ENCODE results near the gene F2R.
A peak's percentile ranks its signal among the peaks of the same experiment; 100 is the strongest.

Gene F2R

GRCh38 chr5:76751291-76751690 is 35.4 kb downstream of the F2R start:
- Histone ChIP-seq H4K91ac (ENCODE audit: low read length) (no peak overlapping the region), H4K8ac (ENCODE audit: low read length) (no peak overlapping the region), H3K4me3 (ENCODE audit: insufficient read depth in 1 of 2, low read depth in 1 of 2, low read length in 2 of 2) (no peak overlapping the region), H3K4me1 (ENCODE audit: control insufficient read depth, insufficient read depth, low read depth, low read length) (no peaks in the 10 kb centered on the region), H3K27me3 (ENCODE audit: control insufficient read depth in 1 of 2, insufficient read depth in 1 of 2, low read length in 2 of 2) (no peaks in the 10 kb centered on the region), H2AK5ac (ENCODE audit: low read length, severe bottlenecking) (no peak overlapping the region), H3K9ac (ENCODE audit: low read length) (no peak overlapping the region), H2BK15ac (ENCODE audit: low read depth, poor library complexity, severe bottlenecking) (no peak overlapping the region), H3K4me2 (ENCODE audit: low read length, poor library complexity, severe bottlenecking) (no peak overlapping the region), H2BK5ac (ENCODE audit: low read depth, low read length, poor library complexity, severe bottlenecking) (no peak overlapping the region), H3K9me3 (ENCODE audit: control insufficient read depth, low read length) (no peaks in the 10 kb centered on the region), H3K27ac (ENCODE audit: low read length, poor library complexity, severe bottlenecking) (no peak overlapping the region), H2BK12ac (ENCODE audit: low read length in 2 of 2) (no peak overlapping the region), H3K23ac (ENCODE audit: low read length in 2 of 2) (no peak overlapping the region), H3K36me3 (ENCODE audit: control insufficient read depth in 1 of 2, insufficient read depth in 2 of 2, low read depth in 1 of 2, low read length in 2 of 2) (no peaks in the 10 kb centered on the region), H2AFZ (ENCODE audit: low read depth, low read length) (no peak overlapping the region), H3K14ac (ENCODE audit: low read length in 2 of 2) (no peak overlapping the region), H3K18ac (ENCODE audit: low read depth in 1 of 2, low read length in 2 of 2) (no peak overlapping the region), H3K79me1 (replicated peaks; ENCODE audit: low read length, poor library complexity, severe bottlenecking) (no peaks in the 10 kb centered on the region), H3K4ac (ENCODE audit: low read depth in 1 of 2, low read length in 2 of 2) (no peak overlapping the region), H2BK120ac (ENCODE audit: low read depth, low read length) (no peak overlapping the region)
- DNase-seq, result no peak
- 88% methylated on average over 5 of the region's 5 CpGs for WGBS

- Histone ChIP-seq H3K9me3 (ENCODE audit: control insufficient read depth, low read length) (no peaks in the 10 kb centered on the region), H2BK12ac (ENCODE audit: low read length in 2 of 2) (no peak overlapping the region), H2BK120ac (ENCODE audit: low read depth, low read length) (no peak overlapping the region), H2AK5ac (ENCODE audit: low read length, severe bottlenecking) (no peak overlapping the region), H3K27me3 (ENCODE audit: control insufficient read depth in 1 of 2, insufficient read depth in 1 of 2, low read length in 2 of 2) (peaks cover 0 to 2% of the 10 kb centered on the region in 2 experiments), H3K4me1 (ENCODE audit: control insufficient read depth, insufficient read depth, low read depth, low read length) (no peaks in the 10 kb centered on the region), H2BK5ac (ENCODE audit: low read depth, low read length, poor library complexity, severe bottlenecking) (no peak overlapping the region), H3K36me3 (ENCODE audit: control insufficient read depth in 1 of 2, insufficient read depth in 2 of 2, low read depth in 1 of 2, low read length in 2 of 2) (no peaks in the 10 kb centered on the region), H3K4ac (ENCODE audit: low read depth in 1 of 2, low read length in 2 of 2) (no peak overlapping the region), H3K4me2 (ENCODE audit: low read length, poor library complexity, severe bottlenecking) (no peak overlapping the region), H3K27ac (ENCODE audit: low read length, poor library complexity, severe bottlenecking) (no peak overlapping the region), H3K79me1 (replicated peaks; ENCODE audit: low read length, poor library complexity, severe bottlenecking) (no peaks in the 10 kb centered on the region), H4K8ac (ENCODE audit: low read length) (no peak overlapping the region), H2BK15ac (ENCODE audit: low read depth, poor library complexity, severe bottlenecking) (no peak overlapping the region), H3K23ac (ENCODE audit: low read length in 2 of 2) (no peak overlapping the region), H3K18ac (ENCODE audit: low read depth in 1 of 2, low read length in 2 of 2) (no peak overlapping the region), H4K91ac (ENCODE audit: low read length) (no peak overlapping the region), H3K9ac (ENCODE audit: low read length) (no peak overlapping the region), H3K4me3 (ENCODE audit: insufficient read depth in 1 of 2, low read depth in 1 of 2, low read length in 2 of 2) (no peak overlapping the region), H2AFZ (ENCODE audit: low read depth, low read length) (no peak overlapping the region), H3K14ac (ENCODE audit: low read length in 2 of 2) (no peak overlapping the region)
- no peak for DNase-seq
- WGBS, result 77% methylated on average over 3 of the region's 3 CpGs
Measured at GRCh38 chr5:76754668-76755078, 38.7 kb downstream of the F2R start.

GRCh38 chr5:76755779-76756637 is 40.1 kb downstream of the F2R start:
- Histone ChIP-seq H3K27me3 (ENCODE audit: control insufficient read depth in 1 of 2, insufficient read depth in 1 of 2, low read length in 2 of 2) (peaks cover 0 to 2% of the 10 kb centered on the region in 2 experiments), H4K91ac (ENCODE audit: low read length) (no peak overlapping the region), H3K4ac (ENCODE audit: low read depth in 1 of 2, low read length in 2 of 2) (no peak overlapping the region), H3K4me2 (ENCODE audit: low read length, poor library complexity, severe bottlenecking) (no peak overlapping the region), H3K14ac (ENCODE audit: low read length in 2 of 2) (no peak overlapping the region), H3K4me3 (ENCODE audit: insufficient read depth in 1 of 2, low read depth in 1 of 2, low read length in 2 of 2) (no peak overlapping the region), H2AFZ (ENCODE audit: low read depth, low read length) (no peak overlapping the region), H3K23ac (ENCODE audit: low read length in 2 of 2) (no peak overlapping the region), H3K36me3 (ENCODE audit: control insufficient read depth in 1 of 2, insufficient read depth in 2 of 2, low read depth in 1 of 2, low read length in 2 of 2) (no peaks in the 10 kb centered on the region), H4K8ac (ENCODE audit: low read length) (no peak overlapping the region), H2BK15ac (ENCODE audit: low read depth, poor library complexity, severe bottlenecking) (no peak overlapping the region), H2BK12ac (ENCODE audit: low read length in 2 of 2) (peak overlapping the region in 1 of 2 experiments; percentile 57), H2AK5ac (ENCODE audit: low read length, severe bottlenecking) (no peak overlapping the region), H3K4me1 (ENCODE audit: control insufficient read depth, insufficient read depth, low read depth, low read length) (no peaks in the 10 kb centered on the region), H3K18ac (ENCODE audit: low read depth in 1 of 2, low read length in 2 of 2) (peak overlapping the region in 1 of 2 experiments; percentile 60), H2BK5ac (ENCODE audit: low read depth, low read length, poor library complexity, severe bottlenecking) (no peak overlapping the region), H3K9ac (ENCODE audit: low read length) (no peak overlapping the region), H2BK120ac (ENCODE audit: low read depth, low read length) (no peak overlapping the region), H3K27ac (ENCODE audit: low read length, poor library complexity, severe bottlenecking) (no peak overlapping the region), H3K9me3 (ENCODE audit: control insufficient read depth, low read length) (no peaks in the 10 kb centered on the region), H3K79me1 (replicated peaks; ENCODE audit: low read length, poor library complexity, severe bottlenecking) (no peaks in the 10 kb centered on the region)
- no peak for DNase-seq
- WGBS, result 94% methylated on average over 11 of the region's 11 CpGs

- Histone ChIP-seq H2BK120ac (ENCODE audit: low read depth, low read length) (no peak overlapping the region), H3K36me3 (ENCODE audit: control insufficient read depth in 1 of 2, insufficient read depth in 2 of 2, low read depth in 1 of 2, low read length in 2 of 2) (no peaks in the 10 kb centered on the region), H3K9me3 (ENCODE audit: control insufficient read depth, low read length) (no peaks in the 10 kb centered on the region), H2BK12ac (ENCODE audit: low read length in 2 of 2) (no peak overlapping the region), H4K8ac (ENCODE audit: low read length) (no peak overlapping the region), H3K9ac (ENCODE audit: low read length) (no peak overlapping the region), H4K91ac (ENCODE audit: low read length) (no peak overlapping the region), H3K14ac (ENCODE audit: low read length in 2 of 2) (no peak overlapping the region), H3K4ac (ENCODE audit: low read depth in 1 of 2, low read length in 2 of 2) (no peak overlapping the region), H2BK5ac (ENCODE audit: low read depth, low read length, poor library complexity, severe bottlenecking) (no peak overlapping the region), H2AFZ (ENCODE audit: low read depth, low read length) (no peak overlapping the region), H2BK15ac (ENCODE audit: low read depth, poor library complexity, severe bottlenecking) (no peak overlapping the region), H3K23ac (ENCODE audit: low read length in 2 of 2) (no peak overlapping the region), H3K79me1 (replicated peaks; ENCODE audit: low read length, poor library complexity, severe bottlenecking) (no peaks in the 10 kb centered on the region), H3K18ac (ENCODE audit: low read depth in 1 of 2, low read length in 2 of 2) (no peak overlapping the region), H3K4me2 (ENCODE audit: low read length, poor library complexity, severe bottlenecking) (no peak overlapping the region), H3K27ac (ENCODE audit: low read length, poor library complexity, severe bottlenecking) (no peak overlapping the region), H2AK5ac (ENCODE audit: low read length, severe bottlenecking) (no peak overlapping the region), H3K4me1 (ENCODE audit: control insufficient read depth, insufficient read depth, low read depth, low read length) (no peaks in the 10 kb centered on the region), H3K27me3 (ENCODE audit: control insufficient read depth in 1 of 2, insufficient read depth in 1 of 2, low read length in 2 of 2) (peaks cover 0 to 2% of the 10 kb centered on the region in 2 experiments), H3K4me3 (ENCODE audit: insufficient read depth in 1 of 2, low read depth in 1 of 2, low read length in 2 of 2) (no peak overlapping the region)
- no peak for DNase-seq
- 100% methylated on average over 2 of the region's 4 CpGs for WGBS
Measured at GRCh38 chr5:76757049-76757448, 41.1 kb downstream of the F2R start.

Measured in mesenchymal stem cell (in vitro differentiated cells and primary cell).